HepG2 (cell line): ENCODE results near the gene SND1. TPM values are rescaled to one million over a fixed set of nuclear protein-coding genes. Genes with fewer than 3 reads are reported as not detected.

ENCODE experiments used
- ATAC-seq: fragments of 200-7000 bp; cut with Tn5 transposase; 3 replicates; pipeline ENCODE4 v1.9.1; 2020; ENCODE audit warnings: mild to moderate bottlenecking, moderate library complexity
- BruUV-seq: library from RNA; stranded (reverse); fragments of 400-500 nt; replicated peaks from 2 replicates; lab custom pipeline; 2021; lab: Mats Ljungman, UMichigan
- CTCF ChIA-PET: fragments of 300-600 bp; formaldehyde crosslinking; extraction: SDS; loops from one replicate; lab custom pipeline; 2021; ENCODE audit warnings: low total read pairs, inconsistent platforms, low intra/inter-chr PET ratio; lab: Yijun Ruan, JAX
- POLR2A ChIA-PET: fragments of 350-600 bp; sonication (Branson Sonifier 250); formaldehyde crosslinking; loops from one replicate; lab custom pipeline; 2020; ENCODE audit warnings: antibody characterized with exemption, inconsistent platforms; lab: Yijun Ruan, JAX
- DNase-seq: peaks from one replicate; pipeline ENCODE4 v3.0.0-alpha.2; 2015; ENCODE audit warnings: low spot score
- FAIRE-seq: peaks from 3 replicates; lab custom pipeline; 2011; peaks lifted over from hg19 to GRCh38; lab: Jason Lieb, UNC
- H2AFZ ChIP-seq: one replicate; pipeline ENCODE4 v1.6.1; 2011; ENCODE audit warnings: low read length, inconsistent platforms
- H3K27ac ChIP-seq: fragments of 300-600 bp; 3 replicates; pipeline ENCODE4 v1.8.0; 2011; ENCODE audit warnings: mixed run types, mild to moderate bottlenecking, mixed read lengths, low read length, inconsistent platforms; ENCODE audit not compliant: insufficient read depth; ENCODE audit errors: extremely low read length
- H3K27me3 ChIP-seq, 2 experiments: fragments of 200-600 bp in 1 of 2; 2 replicates in 1 of 2; 3 replicates in 1 of 2; pipeline versions ENCODE4 v1.6.0 to v1.8.0; 2011; ENCODE audit warnings: low read length in 2 of 2, mild to moderate bottlenecking in 2 of 2, moderate library complexity in 2 of 2, inconsistent platforms in 1 of 2; ENCODE audit not compliant: insufficient read depth in 2 of 2, control insufficient read depth in 1 of 2
- H3K36me3 ChIP-seq, 2 experiments: fragments of 200-600 bp in 1 of 2; replicated peaks in 1 of 2; 2 replicates in 1 of 2; 3 replicates in 1 of 2; pipeline versions ENCODE4 v1.5.1 to v1.8.0; 2011; ENCODE audit warnings: low read length in 2 of 2, inconsistent platforms in 1 of 2; ENCODE audit not compliant: insufficient read depth in 2 of 2, control insufficient read depth in 1 of 2
- H3K4me1 ChIP-seq: 2 replicates; pipeline ENCODE4 v1.5.1; 2012; ENCODE audit warnings: low read length, inconsistent platforms; ENCODE audit not compliant: insufficient read depth
- H3K4me2 ChIP-seq: 2 replicates; pipeline ENCODE4 v1.6.0; 2011; ENCODE audit warnings: low read depth, low read length, inconsistent platforms
- H3K4me3 ChIP-seq, 3 experiments: fragments of 200-600 bp in 1 of 3; sonication (generic), shearing (Covaris generic) in 1 of 3; replicated peaks in 1 of 3; 2 replicates each; pipeline ENCODE4 v1.5.1; 2011 to 2016; ENCODE audit warnings: low read length in 3 of 3, inconsistent platforms in 2 of 3, low read depth in 2 of 3, mild to moderate bottlenecking in 2 of 3, control low read depth in 1 of 3, mixed read lengths in 1 of 3; ENCODE audit not compliant: insufficient read depth in 1 of 3
- H3K79me2 ChIP-seq: one replicate; pipeline ENCODE4 v1.6.1; 2011; ENCODE audit warnings: low read length, inconsistent platforms; ENCODE audit not compliant: insufficient read depth
- H3K9ac ChIP-seq: 2 replicates; pipeline ENCODE4 v1.6.0; 2011; ENCODE audit warnings: mild to moderate bottlenecking, low read depth, low read length, inconsistent platforms; ENCODE audit not compliant: insufficient read depth
- H3K9me3 ChIP-seq: 2 replicates; pipeline ENCODE4 v1.5.1; 2012; ENCODE audit warnings: mild to moderate bottlenecking, low read length
- H4K20me1 ChIP-seq: 2 replicates; pipeline ENCODE4 v1.6.0; 2011; ENCODE audit warnings: inconsistent platforms, mild to moderate bottlenecking, low read length, moderate library complexity; ENCODE audit not compliant: insufficient read depth
- ATRX ChIP-seq: sonication (generic); formaldehyde crosslinking; IDR thresholded peaks from 2 replicates; pipeline ENCODE4 v1.4.0; 2020; ENCODE audit warnings: missing genetic modification reagents, borderline replicate concordance
- DNMT3B ChIP-seq: conservative IDR thresholded peaks from 2 replicates; pipeline ENCODE4 v1.6.1; 2016; ENCODE audit warnings: missing biosample characterization, control low read depth
- EZH2 ChIP-seq: conservative IDR thresholded peaks from 2 replicates; pipeline ENCODE4 v1.6.1; 2012; ENCODE audit warnings: mild to moderate bottlenecking, low read depth, low read length, moderate library complexity
- FOXJ3 ChIP-seq: sonication (generic); formaldehyde crosslinking; IDR thresholded peaks from 2 replicates; pipeline ENCODE4 v1.4.0; 2020; ENCODE audit warnings: missing genetic modification reagents, mild to moderate bottlenecking, borderline replicate concordance
- KDM6A ChIP-seq: IDR thresholded peaks from 2 replicates; pipeline ENCODE4 v1.6.1; 2016; ENCODE audit warnings: low read depth
- LCORL ChIP-seq, 2 experiments: fragments of 450-650 bp in 1 of 2; sonication (generic) in 1 of 2; formaldehyde crosslinking in 1 of 2; IDR thresholded peaks; 2 replicates each; pipeline versions ENCODE4 v1.5.0 to v1.6.1; 2017 to 2020; ENCODE audit warnings: antibody characterized with exemption in 1 of 2, missing genetic modification reagents in 1 of 2
- PATZ1 ChIP-seq: sonication (generic); formaldehyde crosslinking; IDR thresholded peaks from 2 replicates; pipeline ENCODE4 v1.4.0; 2020; ENCODE audit warnings: missing genetic modification reagents
- PLSCR1 ChIP-seq: sonication (generic); formaldehyde crosslinking; IDR thresholded peaks from 2 replicates; pipeline ENCODE4 v1.5.0; 2020; ENCODE audit warnings: missing genetic modification reagents, mild to moderate bottlenecking, borderline replicate concordance
- RFX3 ChIP-seq: IDR thresholded peaks from 2 replicates; pipeline ENCODE4 v1.6.1; 2016; ENCODE audit warnings: missing biosample characterization, missing genetic modification reagents
- RFXANK ChIP-seq: IDR thresholded peaks from 2 replicates; pipeline ENCODE4 v1.6.1; 2016
- U2AF2 ChIP-seq: fragments of 200-400 bp; formaldehyde crosslinking; IDR thresholded peaks from 2 replicates; pipeline ENCODE4 v1.6.1; 2017; ENCODE audit warnings: low read depth, mild to moderate bottlenecking, low read length
- ZNF326 ChIP-seq: sonication (generic); formaldehyde crosslinking; IDR thresholded peaks from 2 replicates; pipeline ENCODE4 v1.4.0; 2020; ENCODE audit warnings: missing genetic modification reagents, borderline replicate concordance
- ZNF354B ChIP-seq: sonication (generic); formaldehyde crosslinking; IDR thresholded peaks from 2 replicates; pipeline ENCODE4 v1.8.0; 2022; ENCODE audit warnings: mild to moderate bottlenecking, missing genetic modification reagents
- ZNF441 ChIP-seq: sonication (generic); formaldehyde crosslinking; IDR thresholded peaks from 2 replicates; pipeline ENCODE4 v1.7.0; 2021; ENCODE audit warnings: missing genetic modification reagents, borderline replicate concordance
- ZNF468 ChIP-seq: sonication (generic); formaldehyde crosslinking; IDR thresholded peaks from 2 replicates; pipeline ENCODE4 v1.8.0; 2022; ENCODE audit warnings: mild to moderate bottlenecking, moderate library complexity, missing genetic modification reagents
- ZNF670 ChIP-seq: sonication (generic); formaldehyde crosslinking; IDR thresholded peaks from 2 replicates; pipeline ENCODE4 v1.8.0; 2022; ENCODE audit warnings: mild to moderate bottlenecking, missing genetic modification reagents, borderline replicate concordance
- ZNF7 ChIP-seq: IDR thresholded peaks from 2 replicates; pipeline ENCODE4 v1.6.1; 2016; ENCODE audit warnings: missing biosample characterization, missing genetic modification reagents
- WGBS: methylation state at CpG from one replicate; pipeline ENCODE4 v1.1.6; 2017; ENCODE audit warnings: low lambda C conversion rate; 5-methylcytosine and 5-hydroxymethylcytosine counted together
- in situ Hi-C: cut with HindIII; loops from 2 replicates; pipeline ENCODE4 v1.10.0; 2017; ENCODE audit warnings: low pct_unique_long_range_greater_than_20kb; ENCODE audit not compliant: extremely low pct_ligation_motif_present
- intact Hi-C: fragments of 100-400 bp; cut with micrococcal nuclease; formaldehyde crosslinking; loops from one replicate; pipeline ENCODE4 v1.10.0; 2022; ENCODE audit not compliant: unreplicated experiment
- polyA plus RNA-seq, 8 experiments: library from polyadenylated mRNA; depleted of rRNA in 3 of 8; stranded (reverse) in 7 of 8; unstranded in 1 of 8; fragments of >200 nt; fragmentation: Illumina TruSeq in 4 of 8; extraction: Trizol in 4 of 8; gene quantifications; 2 replicates each; pipeline versions ENCODE4 v1.2.1 to v1.2.3, GENCODE V29; 2011 to 2016; ENCODE audit warnings: low read depth in 4 of 8, missing spikeins in 1 of 8, mixed read lengths in 1 of 8; ENCODE audit not compliant: insufficient read depth in 1 of 8
- total RNA-seq, 5 experiments: library from RNA; depleted of rRNA; stranded (reverse); fragments of >200 nt; fragmentation: Illumina TruSeq; extraction: Trizol; gene quantifications; 2 replicates each; pipeline ENCODE4 v1.2.3, GENCODE V29; 2016; ENCODE audit warnings: low read depth in 1 of 5
- TF ChIP-seq, protein P1 (sequence below): sonication (generic); formaldehyde crosslinking; IDR thresholded peaks from 2 replicates; pipeline ENCODE4 v1.5.0; 2020; ENCODE audit warnings: missing genetic modification reagents, mild to moderate bottlenecking, borderline replicate concordance

Gene SND1
- total and polyA plus RNA-seq, 2 of the 13 experiments (the other 11 are each of a cell fraction or from before 2014, with no cell fraction given), result 110 to 182 TPM

DNA sequence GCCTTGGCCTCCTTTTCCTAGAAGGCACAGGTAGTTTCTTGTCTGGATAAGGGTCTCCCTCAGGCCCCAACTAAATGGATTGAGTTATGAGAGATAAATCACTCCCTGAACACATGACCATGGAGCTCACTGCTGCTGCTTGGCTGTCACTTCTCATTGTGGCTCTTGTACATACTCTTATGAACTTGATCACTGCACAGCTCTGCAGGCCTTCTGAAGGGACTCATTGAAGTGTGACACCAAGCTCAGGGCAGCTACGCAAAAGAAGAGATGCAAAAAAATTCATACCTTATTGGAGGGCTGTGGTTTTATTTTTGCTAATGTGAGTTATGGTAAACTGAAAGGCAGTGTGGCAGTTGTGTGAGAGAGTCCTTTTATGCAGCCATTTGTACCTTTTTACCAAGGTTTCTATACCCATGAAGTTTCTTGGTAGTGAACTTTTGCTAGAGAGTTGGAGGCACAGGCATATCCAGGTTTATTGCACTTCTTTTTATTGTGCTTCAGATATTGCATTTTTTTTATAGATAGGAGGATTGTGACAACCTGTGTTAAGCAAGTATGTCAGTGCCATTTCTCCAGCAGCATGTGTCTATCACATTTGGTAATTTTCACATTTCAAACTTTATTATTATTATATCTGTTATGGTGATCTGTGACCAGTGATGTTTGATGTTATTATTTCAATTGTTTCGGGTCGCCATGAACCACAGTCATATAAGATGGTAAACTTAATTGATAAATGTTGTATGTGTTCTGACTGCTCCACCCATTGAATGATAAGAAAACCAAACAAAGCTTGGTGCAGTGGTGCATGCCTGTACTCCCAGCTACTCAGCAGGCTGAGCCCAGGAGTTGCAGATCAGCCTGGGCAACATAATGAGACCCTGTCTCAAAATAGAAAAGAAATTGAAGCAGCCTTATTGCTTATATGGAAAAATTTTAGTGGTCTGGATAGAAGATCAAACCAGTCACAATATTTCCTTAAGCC lies 278.6 kb downstream of the SND1 start (continued):
- TF ChIP-seq KDM6A (CRISPR knock-in tag), result no peak
- TF ChIP-seq ZNF326, result no peak

DNA sequence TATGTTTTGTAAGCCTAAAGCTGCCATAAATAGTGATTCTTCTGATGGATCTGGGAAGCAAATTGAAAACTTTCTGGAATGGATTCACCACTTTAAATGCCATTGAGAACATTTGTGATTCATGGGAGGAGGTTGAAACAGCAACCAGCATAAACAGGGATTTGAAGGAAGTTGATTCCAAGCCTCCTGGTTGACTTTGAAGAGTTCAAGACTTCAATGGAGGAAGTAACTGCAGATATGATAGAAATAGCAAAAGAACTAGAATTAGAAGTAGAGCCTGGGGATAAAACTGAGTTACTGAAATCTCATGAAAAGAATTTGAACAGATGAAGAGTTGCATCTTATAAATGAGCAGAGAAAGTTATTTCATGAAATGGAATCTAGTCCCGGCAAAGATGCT lies 280.1 kb downstream of the SND1 start:
- Histone ChIP-seq H3K27ac (no peak overlapping the region), H4K20me1 (peaks cover 8% of the 10 kb centered on the region; the same call in 1 of the 2 replicates), H3K36me3 (peaks cover 17 to 73% of the 10 kb centered on the region in 2 experiments), H3K4me2 (no peak overlapping the region), H3K9ac (no peak overlapping the region), H3K9me3 (no peaks in the 10 kb centered on the region), H3K27me3 (no peaks in the 10 kb centered on the region), H3K79me2 (peaks cover 3% of the 10 kb centered on the region), H2AFZ (no peak overlapping the region), H3K4me1 (no peaks in the 10 kb centered on the region), H3K4me3 (no peak overlapping the region)
- intact Hi-C loops, result no loop called here
- WGBS, result 100% methylated on average over 1 of the region's 1 CpG
- BruUV-seq, result no TSS peak
- no peak for DNase-seq
- no peak for ATAC-seq
- ChIA-PET CTCF (no interaction called here), POLR2A (no interaction called here)
- in situ Hi-C loops, result no loop called here
- TF ChIP-seq ATRX (no peak), ZNF468 (CRISPR knock-in tag) (no peak), U2AF2 (no peak), RFX3 (CRISPR knock-in tag) (no peak), LCORL (IDR thresholded peaks at IDR 0.05) (no peak), LCORL (CRISPR knock-in tag; IDR thresholded peaks at IDR 0.05) (no peak), PATZ1 (CRISPR knock-in tag) (no peak), ZNF441 (CRISPR knock-in tag) (no peak), ZNF7 (no peak), FOXJ3 (CRISPR knock-in tag) (no peak), ZNF670 (CRISPR knock-in tag) (no peak), DNMT3B (CRISPR knock-in tag) (no peak), EZH2 (no peak), ZNF354B (no peak), PLSCR1 (CRISPR knock-in tag) (no peak), RFXANK (CRISPR knock-in tag) (no peak)
- TF ChIP-seq, protein P1, sequence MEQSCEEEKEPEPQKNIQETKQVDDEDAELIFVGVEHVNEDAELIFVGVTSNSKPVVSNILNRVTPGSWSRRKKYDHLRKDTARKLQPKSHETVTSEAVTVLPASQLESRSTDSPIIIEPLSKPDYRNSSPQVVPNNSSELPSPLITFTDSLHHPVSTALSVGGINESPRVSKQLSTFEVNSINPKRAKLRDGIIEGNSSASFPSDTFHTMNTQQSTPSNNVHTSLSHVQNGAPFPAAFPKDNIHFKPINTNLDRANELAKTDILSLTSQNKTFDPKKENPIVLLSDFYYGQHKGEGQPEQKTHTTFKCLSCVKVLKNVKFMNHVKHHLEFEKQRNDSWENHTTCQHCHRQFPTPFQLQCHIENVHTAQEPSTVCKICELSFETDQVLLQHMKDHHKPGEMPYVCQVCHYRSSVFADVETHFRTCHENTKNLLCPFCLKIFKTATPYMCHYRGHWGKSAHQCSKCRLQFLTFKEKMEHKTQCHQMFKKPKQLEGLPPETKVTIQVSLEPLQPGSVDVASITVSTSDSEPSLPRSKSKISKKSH (CRISPR knock-in tag), result no peak
- FAIRE-seq, result no peak
